A673 (cell line): ENCODE results near the gene COQ8A.

Source experiments
- EZH2 ChIP-seq: fragments of 200-600 bp; sonication (generic); IDR thresholded peaks from 2 replicates; pipeline ENCODE4 v1.6.1; 2017; ENCODE audit warnings: borderline replicate concordance, low read depth, mild to moderate bottlenecking, mixed read lengths, antibody characterized with exemption, low read length; ENCODE audit not compliant: poor library complexity, severe bottlenecking
- TF ChIP-seq, protein P1 (sequence below): fragments of 300-800, 200-600 bp; sonication (generic); conservative IDR thresholded peaks from 2 replicates; pipeline ENCODE4 v1.5.1; 2017; ENCODE audit warnings: low read depth, mild to moderate bottlenecking, antibody characterized with exemption, low read length, moderate library complexity, mixed read lengths

DNA sequence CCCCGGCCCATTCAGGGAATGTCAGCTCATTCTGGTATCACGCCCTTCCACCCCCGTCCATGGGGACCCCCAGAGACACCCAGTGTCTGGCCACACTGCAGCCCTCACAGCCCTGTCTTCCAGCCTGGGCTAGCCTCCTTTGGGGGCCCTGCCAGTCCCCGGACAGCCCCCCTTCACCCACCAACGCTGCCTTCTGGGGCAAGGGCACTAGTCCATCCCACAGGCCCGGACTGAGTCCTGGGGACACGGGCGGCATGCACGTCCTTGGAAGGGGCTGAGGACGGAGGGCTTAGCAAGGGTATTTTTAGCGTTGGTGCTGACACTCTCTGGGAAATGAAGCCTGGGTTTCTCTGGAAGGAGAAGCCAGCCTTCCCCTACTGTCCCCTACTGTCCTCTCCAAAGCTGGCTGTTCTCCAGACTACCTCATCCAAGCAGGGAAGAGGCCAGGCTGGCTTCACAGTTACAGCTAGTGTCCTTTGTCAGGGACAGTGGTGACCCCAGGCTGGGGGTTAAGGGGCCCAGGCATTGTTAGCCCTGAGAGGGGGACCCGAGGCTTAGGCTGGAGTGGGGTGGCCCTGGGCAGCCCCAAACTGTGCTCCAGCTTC is 39.5 kb downstream of the COQ8A start:
- TF ChIP-seq, protein P1, sequence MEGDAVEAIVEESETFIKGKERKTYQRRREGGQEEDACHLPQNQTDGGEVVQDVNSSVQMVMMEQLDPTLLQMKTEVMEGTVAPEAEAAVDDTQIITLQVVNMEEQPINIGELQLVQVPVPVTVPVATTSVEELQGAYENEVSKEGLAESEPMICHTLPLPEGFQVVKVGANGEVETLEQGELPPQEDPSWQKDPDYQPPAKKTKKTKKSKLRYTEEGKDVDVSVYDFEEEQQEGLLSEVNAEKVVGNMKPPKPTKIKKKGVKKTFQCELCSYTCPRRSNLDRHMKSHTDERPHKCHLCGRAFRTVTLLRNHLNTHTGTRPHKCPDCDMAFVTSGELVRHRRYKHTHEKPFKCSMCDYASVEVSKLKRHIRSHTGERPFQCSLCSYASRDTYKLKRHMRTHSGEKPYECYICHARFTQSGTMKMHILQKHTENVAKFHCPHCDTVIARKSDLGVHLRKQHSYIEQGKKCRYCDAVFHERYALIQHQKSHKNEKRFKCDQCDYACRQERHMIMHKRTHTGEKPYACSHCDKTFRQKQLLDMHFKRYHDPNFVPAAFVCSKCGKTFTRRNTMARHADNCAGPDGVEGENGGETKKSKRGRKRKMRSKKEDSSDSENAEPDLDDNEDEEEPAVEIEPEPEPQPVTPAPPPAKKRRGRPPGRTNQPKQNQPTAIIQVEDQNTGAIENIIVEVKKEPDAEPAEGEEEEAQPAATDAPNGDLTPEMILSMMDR: no peak
- TF ChIP-seq EZH2: no peak
